HG02763 (cell line): ENCODE results near the gene THAP10.
"Not testable (repeated sequence)": the region's sequence is repeated elsewhere in the genome, so short reads cannot be mapped to it uniquely, and the experiment has no call there.

ENCODE experiments used
- ATAC-seq: cut with Tn5 transposase; IDR thresholded peaks from one replicate; pipeline ENCODE4 v1.9.1; 2021; ENCODE audit warnings: mild to moderate bottlenecking, moderate library complexity; ENCODE audit not compliant: unreplicated experiment

Gene THAP10

GRCh38 chr15:70879401-70879800, 12.8 kb downstream of the THAP10 start:
- ATAC-seq, result no peak

GRCh38 chr15:70876683-70877082, 15.6 kb downstream of the THAP10 start:
- no peak for ATAC-seq

GRCh38 chr15:70876011-70876410, 16.2 kb downstream of the THAP10 start:
- ATAC-seq, result no peak

GRCh38 chr15:70875001-70875782, 17.0 kb downstream of the THAP10 start:
- ATAC-seq, result no peak

- ATAC-seq, result no peak
Observed at GRCh38 chr15:70873232-70874054, 18.8 kb downstream of the THAP10 start.

GRCh38 chr15:70871490-70871889, 20.7 kb downstream of the THAP10 start:
- ATAC-seq, result not testable (repeated sequence)

GRCh38 chr15:70870051-70870450, 22.2 kb downstream of the THAP10 start:
- ATAC-seq, result no peak

- ATAC-seq, result no peak
Observed at GRCh38 chr15:70869346-70869745, 22.9 kb downstream of the THAP10 start.

- no peak for ATAC-seq
Observed at GRCh38 chr15:70867911-70868467, 24.2 kb downstream of the THAP10 start.

- no peak for ATAC-seq
Observed at GRCh38 chr15:70866982-70867641, 25.1 kb downstream of the THAP10 start.

GRCh38 chr15:70863450-70864218, 28.6 kb downstream of the THAP10 start:
- ATAC-seq, result no peak

GRCh38 chr15:70859998-70860397, 32.2 kb downstream of the THAP10 start:
- no peak for ATAC-seq

- no peak for ATAC-seq
Observed at GRCh38 chr15:70859322-70859908, 32.8 kb downstream of the THAP10 start.

- not testable (repeated sequence) for ATAC-seq
Observed at GRCh38 chr15:70858614-70859321, 33.5 kb downstream of the THAP10 start.

GRCh38 chr15:70857562-70858285, 34.5 kb downstream of the THAP10 start:
- ATAC-seq, result no peak

- ATAC-seq, result no peak
Observed at GRCh38 chr15:70856884-70857561, 35.2 kb downstream of the THAP10 start.

GRCh38 chr15:70856177-70856883, 35.9 kb downstream of the THAP10 start:
- no peak for ATAC-seq

GRCh38 chr15:70855764-70856163, 36.5 kb downstream of the THAP10 start:
- ATAC-seq, result no peak
